ENCODE measurements around the gene CTNNA3. TPM values are rescaled to one million over a fixed set of nuclear protein-coding genes. Genes with fewer than 3 reads are reported as not detected.

CTNNA3 gene
- total RNA-seq, 1 donor from 2014 or later: not detected

DNA sequence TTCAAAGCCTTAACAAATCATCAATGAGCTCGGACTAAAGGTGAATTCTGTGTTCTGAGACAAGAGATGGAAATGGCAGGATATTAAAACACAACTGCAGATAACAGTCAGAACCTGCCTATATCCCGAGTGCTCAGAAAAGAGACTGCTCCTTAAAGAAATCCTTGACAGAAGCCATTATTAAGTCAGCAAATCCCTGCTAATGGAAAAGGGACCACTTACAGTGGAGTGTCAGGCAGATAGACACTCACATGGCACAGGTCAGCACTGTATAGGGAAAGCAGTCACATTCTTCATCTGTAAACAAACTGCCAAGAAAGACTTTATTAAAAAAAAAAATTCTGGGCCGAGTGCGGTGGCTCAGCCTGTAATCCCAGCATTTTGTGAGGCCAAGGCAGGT, 917.6 kb downstream of the CTNNA3 start:
- H3K4me3 ChIP-seq (ENCODE audit: low read depth, low read length): no peak overlapping the region
- H3K27me3 ChIP-seq (ENCODE audit: control insufficient read depth, insufficient read depth, low read length): no peaks in the 10 kb centered on the region
- TF ChIP-seq, protein P1, sequence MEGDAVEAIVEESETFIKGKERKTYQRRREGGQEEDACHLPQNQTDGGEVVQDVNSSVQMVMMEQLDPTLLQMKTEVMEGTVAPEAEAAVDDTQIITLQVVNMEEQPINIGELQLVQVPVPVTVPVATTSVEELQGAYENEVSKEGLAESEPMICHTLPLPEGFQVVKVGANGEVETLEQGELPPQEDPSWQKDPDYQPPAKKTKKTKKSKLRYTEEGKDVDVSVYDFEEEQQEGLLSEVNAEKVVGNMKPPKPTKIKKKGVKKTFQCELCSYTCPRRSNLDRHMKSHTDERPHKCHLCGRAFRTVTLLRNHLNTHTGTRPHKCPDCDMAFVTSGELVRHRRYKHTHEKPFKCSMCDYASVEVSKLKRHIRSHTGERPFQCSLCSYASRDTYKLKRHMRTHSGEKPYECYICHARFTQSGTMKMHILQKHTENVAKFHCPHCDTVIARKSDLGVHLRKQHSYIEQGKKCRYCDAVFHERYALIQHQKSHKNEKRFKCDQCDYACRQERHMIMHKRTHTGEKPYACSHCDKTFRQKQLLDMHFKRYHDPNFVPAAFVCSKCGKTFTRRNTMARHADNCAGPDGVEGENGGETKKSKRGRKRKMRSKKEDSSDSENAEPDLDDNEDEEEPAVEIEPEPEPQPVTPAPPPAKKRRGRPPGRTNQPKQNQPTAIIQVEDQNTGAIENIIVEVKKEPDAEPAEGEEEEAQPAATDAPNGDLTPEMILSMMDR (IDR thresholded peaks at IDR 0.05; ENCODE audit: insufficient read depth, low read length, severe bottlenecking): no peak
- FAIRE-seq: no peak
- no peak for DNase-seq (ENCODE audit: low read depth)
- no peaks in the 10 kb centered on the region for H3K36me3 ChIP-seq (ENCODE audit: control insufficient read depth, insufficient read depth, low read length)

DNA sequence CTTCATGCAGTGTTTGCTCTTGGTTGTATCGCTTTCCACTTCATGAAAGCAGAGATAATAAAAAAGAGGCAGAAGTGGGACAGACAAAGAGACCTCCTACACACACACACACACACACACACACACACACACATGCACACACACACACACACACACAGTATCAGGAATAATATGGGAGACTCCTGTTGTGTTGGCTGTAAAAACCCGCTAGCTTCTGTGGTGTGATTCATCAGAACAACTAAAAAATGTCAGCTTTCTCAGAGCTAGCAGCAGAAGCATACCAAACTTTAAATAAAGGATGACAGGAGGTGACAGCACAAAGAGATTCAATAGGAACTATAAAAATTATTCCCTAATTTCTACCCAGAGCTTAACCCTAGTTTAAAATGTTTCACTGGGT, 918.3 kb downstream of the CTNNA3 start:
- no peaks in the 10 kb centered on the region for H3K27me3 ChIP-seq (ENCODE audit: control insufficient read depth, insufficient read depth, low read length)
- no peak overlapping the region for H3K4me3 ChIP-seq (ENCODE audit: low read depth, low read length)
- no peaks in the 10 kb centered on the region for H3K36me3 ChIP-seq (ENCODE audit: control insufficient read depth, insufficient read depth, low read length)
- no peak for FAIRE-seq
- TF ChIP-seq, protein P1 (IDR thresholded peaks at IDR 0.05; ENCODE audit: insufficient read depth, low read length, severe bottlenecking): no peak
- DNase-seq (ENCODE audit: low read depth): no peak

DNA sequence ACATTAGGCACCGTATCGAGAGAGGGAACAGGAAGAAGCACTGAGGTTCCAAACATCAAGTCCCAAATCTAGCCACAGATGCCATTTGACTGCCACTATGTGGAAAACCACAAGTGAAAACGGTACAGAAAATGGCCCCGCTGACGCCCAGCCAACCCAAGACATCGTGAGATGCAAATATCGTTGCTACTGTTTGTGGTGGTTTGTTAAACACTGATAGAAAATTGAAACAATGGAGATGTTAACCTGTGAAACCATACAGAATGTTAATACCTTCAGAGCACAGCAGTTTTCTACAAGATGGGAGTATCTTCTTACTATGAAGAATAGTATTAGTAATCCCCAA, 922.5 kb downstream of the CTNNA3 start:
- Histone ChIP-seq H3K27me3 (ENCODE audit: control insufficient read depth, insufficient read depth, low read length) (no peaks in the 10 kb centered on the region), H3K36me3 (ENCODE audit: control insufficient read depth, insufficient read depth, low read length) (no peaks in the 10 kb centered on the region), H3K4me3 (ENCODE audit: low read depth, low read length) (no peak overlapping the region)
- DNase-seq (ENCODE audit: low read depth): no peak
- TF ChIP-seq, protein P1 (IDR thresholded peaks at IDR 0.05; ENCODE audit: insufficient read depth, low read length, severe bottlenecking): no peak
- FAIRE-seq: no peak

DNA sequence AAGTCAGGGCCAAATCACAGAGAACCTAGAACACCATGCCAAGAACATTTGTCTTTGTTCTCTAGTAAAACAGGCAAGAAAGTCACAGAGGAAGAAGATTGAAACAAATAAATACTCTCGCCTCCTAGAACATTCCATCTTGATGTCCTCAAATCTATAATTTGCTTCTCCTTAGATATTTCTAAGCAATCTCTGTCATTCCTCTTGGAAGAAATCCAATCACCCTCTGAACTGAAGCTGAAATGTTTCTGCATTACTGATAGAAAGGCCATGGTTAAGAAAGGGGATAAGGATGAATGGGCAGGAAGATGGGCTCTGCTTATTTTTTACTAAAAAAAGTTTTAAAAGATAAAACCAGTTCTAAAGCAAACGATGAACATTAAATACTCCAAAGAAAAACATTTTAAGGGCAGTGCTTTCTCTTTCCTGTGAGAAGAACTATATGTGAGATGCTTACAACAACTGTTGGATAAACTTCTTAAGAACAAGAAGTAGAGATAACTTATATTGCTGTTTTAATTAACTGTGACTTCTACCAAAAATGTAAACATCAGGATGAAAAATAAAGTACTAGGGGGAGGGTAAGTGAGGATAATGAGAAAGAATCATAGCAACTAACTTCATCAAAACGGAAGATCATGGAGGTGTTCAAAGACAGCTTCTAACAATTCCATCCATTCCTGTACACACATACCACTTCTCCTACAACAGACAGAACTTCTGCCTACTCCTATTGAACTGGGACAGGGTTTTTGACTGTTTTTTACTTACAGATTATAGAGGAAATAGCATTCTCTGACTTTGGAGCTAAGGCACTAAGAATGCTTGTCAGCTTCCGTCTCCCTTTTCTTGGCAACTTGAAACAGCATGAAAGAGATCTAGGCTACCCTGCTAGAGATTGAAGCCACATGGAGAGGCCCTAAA, 923.2 kb downstream of the CTNNA3 start:
- Histone ChIP-seq H3K27me3 (ENCODE audit: control insufficient read depth, insufficient read depth, low read length) (no peaks in the 10 kb centered on the region), H3K4me3 (ENCODE audit: low read depth, low read length) (no peak overlapping the region), H3K36me3 (ENCODE audit: control insufficient read depth, insufficient read depth, low read length) (no peaks in the 10 kb centered on the region)
- TF ChIP-seq, protein P1 (IDR thresholded peaks at IDR 0.05; ENCODE audit: insufficient read depth, low read length, severe bottlenecking): no peak
- FAIRE-seq (no peak), DNase-seq (ENCODE audit: low read depth) (no peak)

DNA sequence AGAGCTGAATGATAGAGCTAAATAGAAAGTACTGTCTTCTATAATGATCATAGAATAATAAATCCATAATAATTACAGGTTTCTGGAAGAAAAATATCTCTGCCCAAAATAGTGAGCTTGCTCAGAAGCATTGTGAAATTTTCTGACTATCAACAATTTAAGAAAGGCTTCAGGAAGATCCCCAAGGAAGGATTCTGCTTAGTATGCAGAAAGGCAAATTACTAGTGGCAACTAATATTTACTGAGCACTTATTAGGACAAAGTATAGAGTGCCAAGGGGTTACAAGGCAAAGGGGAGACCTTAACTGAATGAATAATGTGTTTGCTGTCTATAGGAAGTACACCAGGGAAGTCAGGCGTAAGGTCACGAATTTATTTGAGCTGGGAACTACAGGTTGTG, 928.3 kb downstream of the CTNNA3 start:
- FAIRE-seq: no peak
- TF ChIP-seq, protein P1 (IDR thresholded peaks at IDR 0.05; ENCODE audit: insufficient read depth, low read length, severe bottlenecking): no peak
- Histone ChIP-seq H3K27me3 (ENCODE audit: control insufficient read depth, insufficient read depth, low read length) (no peaks in the 10 kb centered on the region), H3K36me3 (ENCODE audit: control insufficient read depth, insufficient read depth, low read length) (no peaks in the 10 kb centered on the region), H3K4me3 (ENCODE audit: low read depth, low read length) (no peak overlapping the region)
- no peak for DNase-seq (ENCODE audit: low read depth)
